Coronary artery (tissue), 2 donors: ENCODE data around the gene CIDEC.
"Not testable (repeated sequence)": the region's sequence is repeated elsewhere in the genome, so short reads cannot be mapped to it uniquely, and the experiment has no call there.

ENCODE experiments used
- DNase-seq: peaks from one replicate; pipeline ENCODE4 v3.0.0-alpha.2; 2017; ENCODE audit warnings: low spot score
- H3K27ac ChIP-seq, 2 donors: fragments of 200-600 bp; sonication (generic); one replicate each; pipeline ENCODE4 v1.5.1; 2016 to 2019
- H3K4me3 ChIP-seq: fragments of 200-600 bp; sonication (generic); 2 replicates; pipeline ENCODE4 v1.5.1; 2016; ENCODE audit warnings: mild to moderate bottlenecking, moderate library complexity
- TF ChIP-seq, protein P1 (sequence below): fragments of 200-600 bp; sonication (generic); IDR thresholded peaks from one replicate; pipeline ENCODE4 v1.5.1; 2019; ENCODE audit warnings: antibody characterized with exemption

CIDEC gene

GRCh38 chr3:9884555-9885165, 4.6 kb upstream of the CIDEC start:
- H3K4me3 ChIP-seq, result no peak overlapping the region
- TF ChIP-seq, protein P1, sequence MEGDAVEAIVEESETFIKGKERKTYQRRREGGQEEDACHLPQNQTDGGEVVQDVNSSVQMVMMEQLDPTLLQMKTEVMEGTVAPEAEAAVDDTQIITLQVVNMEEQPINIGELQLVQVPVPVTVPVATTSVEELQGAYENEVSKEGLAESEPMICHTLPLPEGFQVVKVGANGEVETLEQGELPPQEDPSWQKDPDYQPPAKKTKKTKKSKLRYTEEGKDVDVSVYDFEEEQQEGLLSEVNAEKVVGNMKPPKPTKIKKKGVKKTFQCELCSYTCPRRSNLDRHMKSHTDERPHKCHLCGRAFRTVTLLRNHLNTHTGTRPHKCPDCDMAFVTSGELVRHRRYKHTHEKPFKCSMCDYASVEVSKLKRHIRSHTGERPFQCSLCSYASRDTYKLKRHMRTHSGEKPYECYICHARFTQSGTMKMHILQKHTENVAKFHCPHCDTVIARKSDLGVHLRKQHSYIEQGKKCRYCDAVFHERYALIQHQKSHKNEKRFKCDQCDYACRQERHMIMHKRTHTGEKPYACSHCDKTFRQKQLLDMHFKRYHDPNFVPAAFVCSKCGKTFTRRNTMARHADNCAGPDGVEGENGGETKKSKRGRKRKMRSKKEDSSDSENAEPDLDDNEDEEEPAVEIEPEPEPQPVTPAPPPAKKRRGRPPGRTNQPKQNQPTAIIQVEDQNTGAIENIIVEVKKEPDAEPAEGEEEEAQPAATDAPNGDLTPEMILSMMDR, result no peak
- DNase-seq, result no peak
- no peak overlapping the region for H3K27ac ChIP-seq

DNA sequence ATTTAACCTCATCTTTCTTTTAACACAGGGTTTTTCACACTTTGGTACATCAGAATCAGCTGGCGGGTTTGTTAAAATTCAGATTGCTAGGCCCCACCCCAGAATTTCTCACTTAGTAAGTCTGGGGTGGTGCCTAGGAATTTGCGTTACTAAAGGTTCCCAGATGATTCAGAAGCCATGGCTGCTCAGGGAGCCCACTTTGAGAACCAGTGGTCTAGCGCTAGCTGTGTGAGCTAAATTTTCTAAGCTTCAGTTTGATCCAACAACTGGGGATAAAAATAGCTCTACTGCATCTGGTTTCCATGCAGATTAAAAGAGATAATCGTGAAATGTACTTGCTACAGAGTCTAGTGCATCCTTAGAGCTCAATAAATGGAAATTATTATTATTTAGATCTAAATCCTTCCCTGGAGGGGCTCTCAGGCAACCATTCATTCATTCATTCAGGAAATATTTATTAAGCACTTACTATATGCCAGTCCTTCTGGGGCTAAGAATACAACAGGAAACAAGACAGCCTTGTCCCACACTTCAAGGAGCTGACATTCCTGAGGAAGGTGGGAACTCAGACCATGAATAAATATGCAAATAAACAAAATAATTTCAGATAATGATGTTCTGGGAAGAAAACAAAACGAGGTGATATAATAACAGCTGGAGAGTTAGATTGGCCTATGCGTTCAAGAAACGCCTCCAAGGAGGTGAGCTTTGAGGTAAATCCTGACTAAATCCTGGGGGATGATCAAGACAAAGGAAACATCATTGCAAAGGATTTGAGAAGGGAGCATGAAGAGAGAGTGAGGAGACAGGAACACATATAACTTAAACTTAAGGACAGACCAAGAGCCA, 3.9 kb upstream of the CIDEC start:
- DNase-seq, result no peak
- H3K27ac ChIP-seq, result no peak overlapping the region
- TF ChIP-seq, protein P1, result no peak

GRCh38 chr3:9881441-9881840, 1.4 kb upstream of the CIDEC start:
- TF ChIP-seq, protein P1, result no peak
- Histone ChIP-seq H3K4me3 (no peak overlapping the region), H3K27ac (no peak overlapping the region)
- DNase-seq, result no peak

More for the DNA sequence above, 3.9 kb upstream of the CIDEC start:
- H3K4me3 ChIP-seq, result no peak overlapping the region

GRCh38 chr3:9878700-9879099, 1.4 kb downstream of the CIDEC start:
- DNase-seq, result no peak
- TF ChIP-seq, protein P1, result no peak
- H3K27ac ChIP-seq, result no peak overlapping the region
- H3K4me3 ChIP-seq, result no peak overlapping the region

DNA sequence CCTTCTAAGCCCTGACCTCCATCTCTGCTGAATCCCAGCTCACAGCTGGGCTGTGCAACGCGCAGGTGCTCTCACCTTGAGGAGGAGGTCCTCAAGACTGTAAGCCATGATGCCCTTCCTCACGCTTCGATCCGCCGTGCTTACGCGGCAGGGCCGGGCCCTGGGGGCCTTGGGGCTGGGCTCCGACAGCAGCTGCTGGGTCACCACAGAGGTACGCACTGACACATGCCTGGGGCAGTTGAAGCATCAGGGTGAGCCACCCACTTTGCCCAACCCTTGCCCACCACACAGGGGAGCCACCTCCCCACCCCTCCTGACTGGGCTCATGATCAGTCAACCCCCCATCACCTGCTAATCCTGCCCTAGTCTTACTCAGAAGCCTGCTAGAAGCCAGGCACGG, 3.1 kb downstream of the CIDEC start:
- TF ChIP-seq, protein P1, result no peak
- no peak overlapping the region for H3K4me3 ChIP-seq
- H3K27ac ChIP-seq, result no peak overlapping the region
- no peak for DNase-seq

DNA sequence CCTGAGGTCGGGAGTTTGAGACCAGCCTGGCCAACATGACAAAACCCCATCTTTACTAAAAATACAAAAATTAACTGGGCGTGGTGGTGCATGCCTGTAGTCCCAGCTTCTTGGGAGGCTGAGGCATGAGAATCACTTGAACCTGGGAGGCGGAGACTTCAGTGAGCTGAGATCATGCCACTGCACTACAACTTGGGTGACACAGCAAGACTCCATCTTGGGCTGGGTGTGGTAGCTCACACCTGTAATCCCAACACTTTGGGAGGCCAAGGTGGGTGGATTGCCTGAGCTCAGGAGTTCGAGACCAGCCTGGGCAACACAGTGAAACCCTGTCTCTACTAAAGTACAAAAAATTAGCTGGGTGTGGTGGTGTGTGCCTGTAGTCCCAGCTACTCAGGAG, 3.8 kb downstream of the CIDEC start:
- H3K27ac ChIP-seq, DNase-seq, H3K4me3 ChIP-seq: not testable (repeated sequence)

GRCh38 chr3:9875448-9875847, 4.6 kb downstream of the CIDEC start:
- TF ChIP-seq, protein P1, result no peak
- H3K4me3 ChIP-seq, result no peak overlapping the region
- H3K27ac ChIP-seq, result no peak overlapping the region
- DNase-seq, result no peak

- not testable (repeated sequence) for H3K4me3 ChIP-seq, H3K27ac ChIP-seq
Observed at GRCh38 chr3:9872067-9872466, 8.0 kb downstream of the CIDEC start.

More at GRCh38 chr3:9872067-9872466, 8.0 kb downstream of the CIDEC start:
- DNase-seq, result not testable (repeated sequence)
